K562 (cell line): ENCODE measurements around the gene FCHSD1. TPM values are rescaled to one million over a fixed set of nuclear protein-coding genes. Genes with fewer than 3 reads are reported as not detected.

ENCODE experiments used
- CBX1 ChIP-seq: sonication (generic); IDR thresholded peaks from 2 replicates; pipeline ENCODE4 v1.6.1; 2016; ENCODE audit warnings: antibody characterized with exemption, low read depth, mild to moderate bottlenecking
- DACH1 ChIP-seq: fragments of 450-650 bp; IDR thresholded peaks from 2 replicates; pipeline ENCODE4 v1.6.1; 2018; ENCODE audit not compliant: partially characterized antibody
- HMGXB4 ChIP-seq: sonication (generic); formaldehyde crosslinking; IDR thresholded peaks from 2 replicates; pipeline ENCODE4 v1.8.1; 2023; ENCODE audit warnings: mild to moderate bottlenecking, missing genetic modification reagents
- ILK ChIP-seq: fragments of 450-650 bp; IDR thresholded peaks from 2 replicates; pipeline ENCODE4 v1.6.1; 2016; ENCODE audit warnings: missing genetic modification characterization, low read depth, mild to moderate bottlenecking, missing compliant biosample characterization, moderate library complexity, borderline replicate concordance
- IRF9 ChIP-seq: fragments of 450-650 bp; IDR thresholded peaks from 2 replicates; pipeline ENCODE4 v1.6.1; 2016; ENCODE audit warnings: missing biosample characterization, missing genetic modification characterization
- PTBP1 ChIP-seq: fragments of 200-400 bp; formaldehyde crosslinking; IDR thresholded peaks from 2 replicates; pipeline ENCODE4 v1.6.1; 2017; ENCODE audit warnings: low read depth, low read length
- RERE ChIP-seq: sonication (generic); formaldehyde crosslinking; IDR thresholded peaks from 2 replicates; pipeline ENCODE4 v1.8.0; 2023; ENCODE audit warnings: missing genetic modification reagents, mild to moderate bottlenecking, borderline replicate concordance
- RUNX1 ChIP-seq: sonication (generic); IDR thresholded peaks from 2 replicates; pipeline ENCODE4 v1.6.1; 2016; ENCODE audit warnings: antibody characterized with exemption, low read depth
- SETDB1 ChIP-seq: IDR thresholded peaks from one replicate; pipeline ENCODE4 v1.6.1; 2012; ENCODE audit warnings: low read length, control low read depth, inconsistent platforms
- SMAD1 ChIP-seq: fragments of 150-350 bp; IDR thresholded peaks from 2 replicates; pipeline ENCODE4 v1.6.1; 2014; ENCODE audit warnings: low read length, low read depth; ENCODE audit not compliant: partially characterized antibody
- SNRNP70 ChIP-seq: fragments of 200-400 bp; formaldehyde crosslinking; optimal IDR thresholded peaks from 2 replicates; pipeline ENCODE3; 2017; ENCODE audit warnings: low read depth, low read length
- TGIF2 ChIP-seq: sonication (generic); formaldehyde crosslinking; IDR thresholded peaks from 2 replicates; pipeline ENCODE4 v1.8.1; 2022; ENCODE audit warnings: mild to moderate bottlenecking, missing genetic modification reagents, moderate library complexity
- ZNF347 ChIP-seq: fragments of 450-650 bp; formaldehyde crosslinking; IDR thresholded peaks from 2 replicates; pipeline ENCODE4 v1.4.0; 2020; ENCODE audit warnings: low read depth, mild to moderate bottlenecking, moderate library complexity
- ZNF444 ChIP-seq: fragments of 250-450 bp; sonication (Bioruptor Pico); IDR thresholded peaks from 2 replicates; pipeline ENCODE4 v1.4.0; 2020; ENCODE audit warnings: mild to moderate bottlenecking, moderate library complexity
- ZNF699 ChIP-seq: fragments of 250-450 bp; sonication (Bioruptor Pico); IDR thresholded peaks from 2 replicates; pipeline ENCODE4 v1.8.0; 2021; ENCODE audit warnings: mild to moderate bottlenecking, moderate library complexity; ENCODE audit not compliant: insufficient replicate concordance
- polyA plus RNA-seq, 8 experiments: library from polyadenylated mRNA; depleted of rRNA in 4 of 8; stranded (reverse) in 5 of 8; unstranded in 3 of 8; fragments of >200 nt; fragmentation: Nextera tagmentation in 2 of 8; fragmentation: Illumina TruSeq in 1 of 8; extraction: Ambion mirVana in 2 of 8; extraction: Trizol in 1 of 8; gene quantifications; 2 replicates each; pipeline versions ENCODE4 v1.2.1 to v1.2.3, GENCODE V29; 2011 to 2014; ENCODE audit warnings: inconsistent platforms in 1 of 8, missing spikeins in 1 of 8
- total RNA-seq, 7 experiments: library from RNA; depleted of rRNA in 6 of 7; stranded (reverse); fragments of >200 nt in 6 of 7; fragmentation: Illumina TruSeq in 2 of 7; extraction: Trizol in 2 of 7; gene quantifications; 2 replicates each; pipeline versions ENCODE4 v1.2.1 to v1.2.3, GENCODE V29; 2011 to 2021; ENCODE audit warnings: low replicate concordance in 1 of 7
- TF ChIP-seq, protein P1 (sequence below): sonication (generic); formaldehyde crosslinking; IDR thresholded peaks from 2 replicates; pipeline ENCODE4 v1.8.0; 2022; ENCODE audit warnings: mild to moderate bottlenecking, low read depth, missing genetic modification reagents
- TF ChIP-seq, protein P2 (sequence below): fragments of 200-800 bp; sonication (Bioruptor generic); IDR thresholded peaks from 2 replicates; pipeline ENCODE4 v1.6.1; 2017; ENCODE audit warnings: missing genetic modification characterization, missing compliant biosample characterization

Gene FCHSD1
- total and polyA plus RNA-seq, 9 of the 15 experiments (the other 6 are each of a cell fraction or from before 2014, with no cell fraction given), result 0.35 to 37.5 (median 13.6) TPM

DNA sequence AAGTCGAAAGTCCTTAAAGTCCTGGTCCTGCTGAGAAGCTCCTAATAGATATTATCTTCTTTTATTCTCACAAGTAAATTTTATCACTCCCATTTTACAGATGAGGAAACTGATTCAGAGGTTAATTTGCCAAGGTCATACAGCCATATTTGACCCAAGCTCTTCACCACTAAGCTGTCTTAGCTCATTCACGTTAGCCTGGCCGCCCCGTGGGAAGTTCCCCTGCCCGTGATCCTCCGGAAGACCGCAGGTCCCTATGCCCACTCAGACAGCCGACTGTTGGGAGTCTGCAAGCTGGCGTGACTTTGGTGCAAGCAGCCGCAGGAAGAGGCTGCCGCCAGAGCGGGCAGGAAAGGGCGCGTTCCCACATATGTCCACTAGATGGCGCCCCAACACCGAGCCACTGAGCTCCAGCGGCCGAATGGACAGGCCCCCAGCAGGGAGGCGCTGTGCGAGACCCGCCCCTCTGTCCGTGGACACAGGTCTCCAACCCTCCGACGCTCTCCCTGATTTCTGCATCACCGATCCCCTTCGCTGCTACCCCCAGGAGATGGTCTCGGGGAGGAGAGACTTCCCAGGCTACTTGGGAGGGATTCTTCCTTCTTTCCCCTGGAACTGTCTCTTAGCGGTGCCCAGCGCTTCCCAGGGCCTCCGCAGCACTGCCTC lies 40.8 kb upstream of the FCHSD1 start (continued):
- 0 out of 2 replicates have a peak, but pooled peaks have one; percentile 19 for TF ChIP-seq PTBP1
- no peak for TF ChIP-seq DACH1
- TF ChIP-seq ZNF347 (CRISPR knock-in tag), result no peak
- no peak for TF ChIP-seq ZNF444 (CRISPR knock-in tag)
- TF ChIP-seq, protein P1, sequence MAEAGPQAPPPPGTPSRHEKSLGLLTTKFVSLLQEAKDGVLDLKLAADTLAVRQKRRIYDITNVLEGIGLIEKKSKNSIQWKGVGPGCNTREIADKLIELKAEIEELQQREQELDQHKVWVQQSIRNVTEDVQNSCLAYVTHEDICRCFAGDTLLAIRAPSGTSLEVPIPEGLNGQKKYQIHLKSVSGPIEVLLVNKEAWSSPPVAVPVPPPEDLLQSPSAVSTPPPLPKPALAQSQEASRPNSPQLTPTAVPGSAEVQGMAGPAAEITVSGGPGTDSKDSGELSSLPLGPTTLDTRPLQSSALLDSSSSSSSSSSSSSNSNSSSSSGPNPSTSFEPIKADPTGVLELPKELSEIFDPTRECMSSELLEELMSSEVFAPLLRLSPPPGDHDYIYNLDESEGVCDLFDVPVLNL (CRISPR knock-in tag), result no peak
- no peak for TF ChIP-seq RERE (CRISPR knock-in tag)
- no peak for TF ChIP-seq SMAD1
- TF ChIP-seq ILK (tag), result no peak
- no peak for TF ChIP-seq SETDB1
- TF ChIP-seq IRF9 (tag), result no peak
- no peak for TF ChIP-seq SNRNP70
- TF ChIP-seq TGIF2 (CRISPR knock-in tag), result no peak
- no peak for TF ChIP-seq ZNF699 (CRISPR knock-in tag)
- TF ChIP-seq HMGXB4, result no peak
- no peak; the same call in 1 of the 2 replicates for TF ChIP-seq RUNX1
- no peak for TF ChIP-seq CBX1
- TF ChIP-seq, protein P2, sequence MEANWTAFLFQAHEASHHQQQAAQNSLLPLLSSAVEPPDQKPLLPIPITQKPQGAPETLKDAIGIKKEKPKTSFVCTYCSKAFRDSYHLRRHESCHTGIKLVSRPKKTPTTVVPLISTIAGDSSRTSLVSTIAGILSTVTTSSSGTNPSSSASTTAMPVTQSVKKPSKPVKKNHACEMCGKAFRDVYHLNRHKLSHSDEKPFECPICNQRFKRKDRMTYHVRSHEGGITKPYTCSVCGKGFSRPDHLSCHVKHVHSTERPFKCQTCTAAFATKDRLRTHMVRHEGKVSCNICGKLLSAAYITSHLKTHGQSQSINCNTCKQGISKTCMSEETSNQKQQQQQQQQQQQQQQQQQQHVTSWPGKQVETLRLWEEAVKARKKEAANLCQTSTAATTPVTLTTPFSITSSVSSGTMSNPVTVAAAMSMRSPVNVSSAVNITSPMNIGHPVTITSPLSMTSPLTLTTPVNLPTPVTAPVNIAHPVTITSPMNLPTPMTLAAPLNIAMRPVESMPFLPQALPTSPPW (CRISPR knock-in tag), result peak; percentile 49; the same call in 1 of the 2 replicates
